NOMO-1 treated with DMSO at 0.1 percent for 48 hours (cell line): ENCODE results near the gene NDUFAF3.

Experiments used
- DNase-seq: peaks from one replicate; lab custom pipeline; 2025; ENCODE audit not compliant: unreplicated experiment; lab: John Stamatoyannopoulos, UW

Gene NDUFAF3

DNA sequence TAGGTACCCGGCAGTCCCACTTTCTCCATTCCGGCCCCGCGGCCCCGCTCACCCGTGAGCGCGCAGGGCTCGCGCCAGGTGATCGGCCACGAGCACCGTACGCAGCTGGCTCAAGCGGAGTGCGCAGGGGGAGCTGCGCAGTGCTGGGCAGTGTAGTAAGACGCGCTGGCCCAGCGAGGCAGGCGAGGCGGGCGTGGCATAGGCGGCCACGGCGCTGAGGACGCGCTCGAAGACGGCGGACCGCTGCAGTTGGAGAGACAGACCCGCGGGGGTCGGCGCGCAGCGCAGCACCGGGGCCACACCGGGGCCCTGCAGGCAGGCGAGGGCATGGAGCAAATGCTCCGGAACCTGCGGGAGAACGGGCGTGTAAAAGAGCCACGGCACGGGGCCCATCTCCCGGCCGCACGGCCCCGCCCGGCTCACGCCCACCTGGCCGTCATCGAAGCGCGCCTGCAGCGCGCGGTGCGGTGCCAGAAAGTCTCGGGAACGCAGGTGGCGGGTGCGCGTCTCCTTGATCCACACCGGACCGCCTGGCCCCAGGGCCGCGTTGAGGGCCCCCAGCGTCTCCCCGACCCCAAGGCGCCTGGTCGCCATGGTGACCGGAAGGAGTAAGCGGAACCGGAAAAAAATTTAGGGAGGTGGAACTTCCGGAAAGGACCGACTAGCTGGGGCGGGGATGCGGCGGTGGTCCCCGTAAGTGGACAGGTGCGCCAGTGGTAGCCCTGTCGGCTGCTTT is 3.8 kb upstream of the NDUFAF3 start, which contains the start of gene DALRD3:
TSS of gene DALRD3 (minus strand) at position 610 of the 736 bp plus-strand sequence. CDS start at position 594, 16 bp downstream.
- peak; percentile 80 for DNase-seq

GRCh38 chr3:49018707-49019006 is 3.3 kb upstream of the NDUFAF3 start:
- peak; percentile 64 for DNase-seq

- DNase-seq, result peak; percentile 41
Observed at GRCh38 chr3:49019941-49020329, 2.0 kb upstream of the NDUFAF3 start.

- DNase-seq, result peak; percentile 54
Observed at GRCh38 chr3:49020330-49021212, 1.4 kb upstream of the NDUFAF3 start.

- DNase-seq, result peak; percentile 94
Observed at GRCh38 chr3:49021213-49021812, 608 bp upstream of the NDUFAF3 start.

DNA sequence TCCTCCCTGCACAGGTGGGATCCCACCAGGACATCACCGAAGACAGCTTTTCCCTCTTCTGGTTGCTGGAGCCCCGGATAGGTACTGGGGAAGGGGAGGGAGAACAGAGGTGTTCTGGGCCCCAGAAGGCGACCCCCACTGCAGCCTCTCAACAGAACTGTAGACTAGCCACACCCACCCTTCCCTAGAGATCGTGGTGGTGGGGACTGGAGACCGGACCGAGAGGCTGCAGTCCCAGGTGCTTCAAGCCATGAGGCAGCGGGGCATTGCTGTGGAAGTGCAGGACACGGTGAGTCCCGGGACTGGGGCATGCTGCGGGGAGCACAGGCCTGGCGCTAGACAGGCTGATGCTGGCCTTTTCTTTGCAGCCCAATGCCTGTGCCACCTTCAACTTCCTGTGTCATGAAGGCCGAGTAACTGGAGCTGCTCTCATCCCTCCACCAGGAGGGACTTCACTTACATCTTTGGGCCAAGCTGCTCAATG is 809 bp downstream of the NDUFAF3 start:
- DNase-seq, result peak; percentile 29

DNA sequence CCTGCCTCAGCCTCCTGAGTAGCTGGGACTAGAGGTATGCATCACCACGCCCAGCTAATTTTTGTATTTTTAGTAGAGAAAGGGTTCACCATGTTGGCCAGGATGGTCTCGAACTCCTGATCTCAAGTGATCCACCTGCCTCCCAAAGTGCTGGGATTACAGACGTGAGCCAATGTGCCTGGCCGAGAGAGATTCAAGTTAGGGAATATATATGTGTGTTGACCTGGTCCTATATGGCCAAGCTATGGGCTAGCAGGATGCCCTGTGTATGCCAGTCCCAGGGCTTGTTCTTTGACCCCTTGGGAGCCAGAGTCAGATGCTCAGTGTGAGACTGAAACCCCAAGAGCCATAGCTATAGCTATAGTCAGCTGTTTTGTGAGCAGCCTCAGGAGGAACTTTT is 1.9 kb downstream of the NDUFAF3 start:
- DNase-seq, result no peak

- no peak for DNase-seq
Observed at GRCh38 chr3:49024449-49024848, 2.5 kb downstream of the NDUFAF3 start.

GRCh38 chr3:49025005-49025792 is 3.3 kb downstream of the NDUFAF3 start:
- no peak for DNase-seq

- no peak for DNase-seq
Observed at GRCh38 chr3:49025793-49026520, 4.0 kb downstream of the NDUFAF3 start.

- DNase-seq, result no peak
Observed at GRCh38 chr3:49026536-49026935, 4.6 kb downstream of the NDUFAF3 start.

- no peak for DNase-seq
Observed at GRCh38 chr3:49027634-49028033, 5.7 kb downstream of the NDUFAF3 start.

GRCh38 chr3:49028298-49028672 is 6.4 kb downstream of the NDUFAF3 start:
- no peak for DNase-seq

GRCh38 chr3:49028673-49029562 is 7.0 kb downstream of the NDUFAF3 start, which contains the start of gene IMPDH2:
Gene IMPDH2 (minus strand): TSS chr3:49029398. CDS start chr3:49029350, 48 bp downstream.
- peak; percentile 88 for DNase-seq

DNA sequence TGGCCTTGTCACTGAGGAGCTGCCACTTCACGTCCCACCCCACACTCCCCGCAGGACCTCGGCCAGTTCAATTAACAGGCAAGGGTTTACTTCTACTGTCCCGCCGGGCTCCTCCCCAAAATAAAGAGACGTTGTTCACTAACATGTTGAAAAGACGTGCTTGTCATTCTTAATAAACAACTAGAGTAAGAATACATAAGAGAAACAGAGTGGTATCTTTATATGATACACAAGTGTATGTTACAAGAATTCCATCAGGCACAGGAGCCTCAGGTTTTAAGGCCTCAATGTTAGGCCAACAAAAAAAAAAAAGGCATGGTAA is 7.6 kb downstream of the NDUFAF3 start:
- DNase-seq, result no peak

GRCh38 chr3:49030321-49030720 is 8.4 kb downstream of the NDUFAF3 start:
- no peak for DNase-seq

DNA sequence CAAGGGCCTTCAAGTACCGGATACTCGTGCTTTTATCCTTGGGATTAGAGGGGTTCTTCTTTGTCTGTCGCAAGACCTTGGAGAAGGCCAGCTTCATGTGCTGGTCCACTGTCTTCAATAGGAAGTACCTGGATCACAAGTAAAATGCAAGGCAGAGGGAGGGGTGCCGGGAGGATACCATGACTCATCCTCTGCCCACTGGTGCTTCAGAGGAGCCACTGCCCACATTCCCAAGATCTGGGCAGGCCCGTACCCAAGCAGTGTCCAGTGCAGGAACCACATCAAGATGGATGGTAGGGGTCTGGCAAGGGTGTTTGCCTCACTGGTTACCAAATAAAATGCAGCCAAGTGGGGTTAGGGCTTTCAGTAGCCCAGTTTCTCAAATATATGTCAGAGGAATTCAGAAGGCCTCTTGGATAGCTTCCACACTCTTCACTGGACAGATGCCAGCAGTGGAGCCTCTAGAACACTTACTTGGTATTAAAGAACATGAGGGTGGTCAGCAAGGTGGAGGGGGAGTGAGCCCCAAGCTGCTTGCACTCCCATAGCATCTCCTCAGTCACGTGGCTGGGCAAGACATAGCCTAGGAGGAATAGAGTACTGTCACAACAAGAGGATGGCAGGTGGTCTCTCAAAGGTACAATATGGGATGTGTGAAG is 10.9 kb downstream of the NDUFAF3 start:
- DNase-seq, result no peak

GRCh38 chr3:49034650-49035049 is 12.7 kb downstream of the NDUFAF3 start:
- DNase-seq, result no peak

- DNase-seq, result peak; percentile 6
Observed at GRCh38 chr3:49035281-49035680, 13.4 kb downstream of the NDUFAF3 start.
